B cell (primary cell): ENCODE results near the gene CEP41. TPM values are rescaled to one million over a fixed set of nuclear protein-coding genes. Genes with fewer than 3 reads are reported as not detected.

ENCODE experiments used
- ATAC-seq: fragments of 200-7000 bp; cut with Tn5 transposase; one replicate; pipeline ENCODE4 v1.10.0; 2021; ENCODE audit warnings: low read depth, mild to moderate bottlenecking, moderate number of reproducible peaks, moderate library complexity
- CTCF ChIA-PET: fragments of 350-600 bp; sonication (Branson Sonifier 250); formaldehyde crosslinking; loops from one replicate; lab custom pipeline; 2021; ENCODE audit warnings: antibody characterized with exemption, inconsistent platforms; lab: Charles Lee
- POLR2A ChIA-PET: fragments of 350-600 bp; sonication (Branson Sonifier 250); formaldehyde crosslinking; loops from one replicate; lab custom pipeline; 2021; ENCODE audit warnings: antibody characterized with exemption; lab: Charles Lee
- DNase-seq: peaks from one replicate; pipeline ENCODE4 v3.0.0; 2013
- H2AFZ ChIP-seq: 2 replicates; pipeline ENCODE4 v1.6.1; 2012; ENCODE audit warnings: mild to moderate bottlenecking, low read depth, low read length; ENCODE audit not compliant: insufficient read depth, poor library complexity, severe bottlenecking
- H3K27ac ChIP-seq, 2 donors: 1 replicate in 1 of 2; 2 replicates in 1 of 2; pipeline ENCODE4 v1.5.1; 2012 to 2013; ENCODE audit warnings: low read length in 2 of 2, mild to moderate bottlenecking in 2 of 2, moderate library complexity in 1 of 2
- H3K27me3 ChIP-seq, 4 experiments: fragments of 200-600 bp in 1 of 4; sonication (generic) in 1 of 4; replicated peaks in 1 of 4; 1 replicate in 2 of 4; 2 replicates in 2 of 4; pipeline versions ENCODE4 v1.6.1 to v1.7.0; 2013 to 2016; ENCODE audit warnings: low read length in 3 of 4, mild to moderate bottlenecking in 2 of 4, mixed read lengths in 1 of 4, moderate library complexity in 1 of 4; ENCODE audit not compliant: insufficient read depth in 4 of 4, control insufficient read depth in 3 of 4; ENCODE audit errors: control extremely low read depth in 1 of 4
- H3K36me3 ChIP-seq, 2 experiments: replicated peaks in 1 of 2; 1 replicate in 1 of 2; 2 replicates in 1 of 2; pipeline versions ENCODE4 v1.6.1 to v1.7.1; 2013; ENCODE audit warnings: low read length in 1 of 2; ENCODE audit not compliant: insufficient read depth in 2 of 2, control insufficient read depth in 1 of 2; ENCODE audit errors: control extremely low read depth in 1 of 2, extremely low read depth in 1 of 2
- H3K4me1 ChIP-seq, 2 donors: fragments of 200-600 bp in 1 of 2; sonication (generic) in 1 of 2; 1 replicate in 1 of 2; 2 replicates in 1 of 2; pipeline versions ENCODE4 v1.5.1 to v1.6.1; 2013 to 2017; ENCODE audit warnings: low read length in 2 of 2; ENCODE audit not compliant: control insufficient read depth in 2 of 2, insufficient read depth in 2 of 2
- H3K4me2 ChIP-seq: replicated peaks from 2 replicates; pipeline ENCODE3; 2012; ENCODE audit warnings: mild to moderate bottlenecking, low read depth, low read length; ENCODE audit not compliant: poor library complexity, severe bottlenecking
- H3K4me3 ChIP-seq, 5 experiments: fragments of 200-600 bp in 1 of 5; sonication (generic) in 1 of 5; 1 replicate in 3 of 5; 2 replicates in 2 of 5; pipeline versions ENCODE4 v1.5.1 to v1.7.0; 2011 to 2016; ENCODE audit warnings: low read length in 4 of 5, mild to moderate bottlenecking in 4 of 5, low read depth in 2 of 5, control low read depth in 1 of 5, moderate library complexity in 1 of 5; ENCODE audit not compliant: insufficient read depth in 1 of 5; ENCODE audit errors: control extremely low read depth in 1 of 5, extremely low read depth in 1 of 5
- H3K79me2 ChIP-seq: fragments of 200-600 bp; sonication (generic); one replicate; pipeline ENCODE4 v1.6.0; 2016; ENCODE audit warnings: low read length; ENCODE audit not compliant: control insufficient read depth, insufficient read depth
- H3K9ac ChIP-seq: fragments of 200-600 bp; sonication (generic); 2 replicates; pipeline ENCODE4 v1.6.1; 2017; ENCODE audit warnings: mild to moderate bottlenecking, low read length, moderate library complexity
- H3K9me3 ChIP-seq, 3 donors: one replicate each; pipeline versions ENCODE4 v1.6.1 to v1.7.1; 2013; ENCODE audit warnings: low read length in 2 of 3; ENCODE audit not compliant: control insufficient read depth in 2 of 3, insufficient read depth in 1 of 3; ENCODE audit errors: control extremely low read depth in 1 of 3
- H4K20me1 ChIP-seq: 2 replicates; pipeline ENCODE4 v1.6.0; 2012; ENCODE audit warnings: mild to moderate bottlenecking, low read length; ENCODE audit not compliant: insufficient read depth, control insufficient read depth, poor library complexity, severe bottlenecking
- H3K27ac Mint-ChIP-seq: one replicate; pipeline ENCODE4 v1.8.0; 2021; ENCODE audit warnings: mixed read lengths
- H3K27me3 Mint-ChIP-seq: one replicate; pipeline ENCODE4 v1.8.0; 2021; ENCODE audit warnings: mixed read lengths
- H3K4me1 Mint-ChIP-seq: one replicate; pipeline ENCODE4 v1.8.0; 2021; ENCODE audit warnings: mixed read lengths
- H3K4me3 Mint-ChIP-seq: one replicate; pipeline ENCODE4 v1.8.0; 2021; ENCODE audit warnings: mixed read lengths
- H3K9me3 Mint-ChIP-seq: one replicate; pipeline ENCODE4 v1.8.0; 2022; ENCODE audit warnings: mixed read lengths; ENCODE audit not compliant: insufficient read depth
- EZH2 ChIP-seq: IDR thresholded peaks from 2 replicates; pipeline ENCODE4 v1.6.1; 2012; ENCODE audit warnings: borderline replicate concordance, low read depth, mild to moderate bottlenecking, moderate library complexity, low read length; ENCODE audit not compliant: insufficient read depth, poor library complexity, severe bottlenecking
- WGBS: methylation state at CpG from one replicate; pipeline ENCODE4 v1.1.5; 2013; ENCODE audit warnings: missing lambda C conversion rate; ENCODE audit not compliant: insufficient coverage; 5-methylcytosine and 5-hydroxymethylcytosine counted together
- intact Hi-C: fragments of 100-400 bp; cut with micrococcal nuclease; formaldehyde crosslinking; loops from one replicate; pipeline ENCODE4 v1.10.0; 2022
- polyA plus RNA-seq: library from polyadenylated mRNA; depleted of rRNA; stranded (reverse); fragments of >200 nt; gene quantifications from 2 replicates; pipeline ENCODE4 v1.2.3, GENCODE V29; 2012
- total RNA-seq, 2 donors: library from RNA; stranded (reverse); fragments of 120-200 nt in 1 of 2; gene quantifications; 1 replicate in 1 of 2; 2 replicates in 1 of 2; pipeline versions ENCODE4 v1.2.3 to v1.2.4, GENCODE V29; 2013 to 2022
- TF ChIP-seq, protein P1 (sequence below): fragments of 200-600 bp; IDR thresholded peaks from one replicate; pipeline ENCODE4 v1.8.0; 2022; ENCODE audit warnings: antibody characterized with exemption, mild to moderate bottlenecking

Gene CEP41
- total and polyA plus RNA-seq, 2 donors (not counting 1 experiment from before 2014, with no cell fraction given): 3.4 to 5.9 TPM

DNA sequence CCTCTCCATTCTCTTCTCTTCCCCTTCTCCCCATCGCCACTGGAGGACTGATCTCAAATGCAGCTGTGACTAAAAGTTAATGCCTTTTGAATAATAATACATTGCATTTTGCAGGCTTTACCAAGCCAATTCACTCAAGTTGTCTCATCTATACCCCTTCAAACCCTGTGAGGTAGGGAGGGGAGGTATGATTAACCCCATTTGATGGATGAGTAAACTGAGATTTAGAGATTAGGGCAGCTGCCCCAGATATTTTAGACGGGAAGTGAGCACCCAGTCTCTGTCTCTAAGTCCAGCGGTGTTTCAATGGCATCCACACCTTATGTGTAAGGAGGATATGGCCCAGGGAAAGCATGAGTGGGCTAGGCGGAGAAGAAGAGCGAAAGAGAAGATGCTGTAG, 95.1 kb downstream of the CEP41 start:
- POLR2A ChIA-PET: no interaction called here

DNA sequence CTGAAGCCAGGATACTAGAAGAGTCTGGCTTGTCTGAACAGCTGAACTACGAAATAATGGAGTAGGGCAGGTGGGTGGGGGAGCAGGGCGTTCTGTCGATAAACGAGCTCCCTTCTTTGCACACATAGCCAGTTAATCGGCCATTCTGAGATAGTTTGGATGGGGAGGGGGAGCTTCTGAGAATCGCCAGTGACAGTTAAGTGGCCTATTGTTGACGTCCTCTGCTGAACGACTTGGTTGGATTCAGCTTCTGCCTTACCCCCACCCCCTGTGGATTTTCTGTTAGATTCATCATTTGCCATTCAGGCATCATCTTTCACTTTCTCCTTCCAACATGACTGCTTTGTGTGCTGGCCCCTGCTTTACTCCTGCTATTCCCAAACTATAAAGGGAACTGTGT, 95.7 kb downstream of the CEP41 start:
- CTCF ChIA-PET: no interaction called here
- H3K36me3 ChIP-seq: no peaks in the 10 kb centered on the region
- 91% methylated on average over 5 of the region's 8 CpGs for WGBS

More for the DNA sequence above, 95.1 kb downstream of the CEP41 start:
- WGBS: 94% methylated on average over 4 of the region's 5 CpGs
- no peak for DNase-seq
- H3K4me3 Mint-ChIP-seq: no peak overlapping the region
- Histone ChIP-seq H2AFZ (no peak overlapping the region), H3K4me3 (no peak overlapping the region), H3K27ac (no peak overlapping the region), H4K20me1 (no peaks in the 10 kb centered on the region), H3K27me3 (peaks cover 0 to 2% (median 0%) of the 10 kb centered on the region in 4 experiments), H3K36me3 (no peaks in the 10 kb centered on the region), H3K9me3 (peaks cover 0 to 5% (median 0%) of the 10 kb centered on the region in 3 donors), H3K79me2 (no peaks in the 10 kb centered on the region), H3K4me1 (no peaks in the 10 kb centered on the region), H3K4me2 (no peak overlapping the region), H3K9ac (no peak overlapping the region)
- H3K4me1 Mint-ChIP-seq: no peaks in the 10 kb centered on the region
- CTCF ChIA-PET: no interaction called here
- H3K27ac Mint-ChIP-seq: no peak overlapping the region
- peaks cover 21% of the 10 kb centered on the region for H3K27me3 Mint-ChIP-seq
- TF ChIP-seq, protein P1, sequence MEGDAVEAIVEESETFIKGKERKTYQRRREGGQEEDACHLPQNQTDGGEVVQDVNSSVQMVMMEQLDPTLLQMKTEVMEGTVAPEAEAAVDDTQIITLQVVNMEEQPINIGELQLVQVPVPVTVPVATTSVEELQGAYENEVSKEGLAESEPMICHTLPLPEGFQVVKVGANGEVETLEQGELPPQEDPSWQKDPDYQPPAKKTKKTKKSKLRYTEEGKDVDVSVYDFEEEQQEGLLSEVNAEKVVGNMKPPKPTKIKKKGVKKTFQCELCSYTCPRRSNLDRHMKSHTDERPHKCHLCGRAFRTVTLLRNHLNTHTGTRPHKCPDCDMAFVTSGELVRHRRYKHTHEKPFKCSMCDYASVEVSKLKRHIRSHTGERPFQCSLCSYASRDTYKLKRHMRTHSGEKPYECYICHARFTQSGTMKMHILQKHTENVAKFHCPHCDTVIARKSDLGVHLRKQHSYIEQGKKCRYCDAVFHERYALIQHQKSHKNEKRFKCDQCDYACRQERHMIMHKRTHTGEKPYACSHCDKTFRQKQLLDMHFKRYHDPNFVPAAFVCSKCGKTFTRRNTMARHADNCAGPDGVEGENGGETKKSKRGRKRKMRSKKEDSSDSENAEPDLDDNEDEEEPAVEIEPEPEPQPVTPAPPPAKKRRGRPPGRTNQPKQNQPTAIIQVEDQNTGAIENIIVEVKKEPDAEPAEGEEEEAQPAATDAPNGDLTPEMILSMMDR: no peak
- no peak for TF ChIP-seq EZH2
- no peaks in the 10 kb centered on the region for H3K9me3 Mint-ChIP-seq
- ATAC-seq: no peak
- intact Hi-C loops: no loop called here

More for the DNA sequence above, 95.7 kb downstream of the CEP41 start:
- H3K9ac ChIP-seq: no peak overlapping the region
- no peaks in the 10 kb centered on the region for H3K79me2 ChIP-seq
- H3K4me3 ChIP-seq: no peak overlapping the region
- Mint-ChIP-seq H3K27ac (no peak overlapping the region), H3K27me3 (peaks cover 21% of the 10 kb centered on the region), H3K9me3 (no peaks in the 10 kb centered on the region), H3K4me3 (no peak overlapping the region), H3K4me1 (no peaks in the 10 kb centered on the region)
- H3K27ac ChIP-seq: no peak overlapping the region
- no peaks in the 10 kb centered on the region for H3K4me1 ChIP-seq
- H3K9me3 ChIP-seq: peaks cover 0 to 5% (median 0%) of the 10 kb centered on the region in 3 donors
- peaks cover 0 to 2% (median 0%) of the 10 kb centered on the region in 4 experiments for H3K27me3 ChIP-seq
- H4K20me1 ChIP-seq: no peaks in the 10 kb centered on the region
- H2AFZ ChIP-seq: no peak overlapping the region
- H3K4me2 ChIP-seq: no peak overlapping the region
- TF ChIP-seq, protein P1: no peak
- TF ChIP-seq EZH2: no peak
- DNase-seq (no peak), ATAC-seq (no peak)
- POLR2A ChIA-PET: no interaction called here
- intact Hi-C loops: no loop called here
